ENCODE data around the gene SYNC. TPM values are rescaled to one million over a fixed set of nuclear protein-coding genes. Genes with fewer than 3 reads are reported as not detected.

SYNC gene
- total and polyA plus RNA-seq, 10 of the 15 experiments (the other 5 are each of a cell fraction or from before 2014, with no cell fraction given) = 0.04 to 0.12 (median 0.05) TPM; not detected in 7

DNA sequence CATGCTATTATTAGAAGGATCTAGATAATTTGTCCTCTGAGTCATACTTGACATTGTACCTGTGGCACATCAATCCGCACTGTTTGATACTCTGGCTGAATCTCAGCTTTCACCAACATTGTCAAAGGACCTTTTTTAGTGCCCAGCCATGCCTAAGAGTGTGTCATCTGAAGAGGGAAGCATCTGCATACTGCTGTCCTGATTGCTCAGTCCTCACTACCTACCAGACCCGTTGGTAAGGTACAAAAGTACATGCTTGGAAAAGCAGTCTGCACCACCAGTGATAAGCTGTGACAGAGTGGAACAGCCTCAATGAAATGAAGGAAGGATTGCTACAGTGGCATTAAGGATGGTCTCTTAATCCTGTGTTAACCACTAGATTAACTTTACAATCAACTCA, 17.1 kb downstream of the SYNC start:
- no peaks in the 10 kb centered on the region for H3K79me2 ChIP-seq (ENCODE audit: control insufficient read depth, insufficient read depth, low read length)
- no peak for FAIRE-seq

DNA sequence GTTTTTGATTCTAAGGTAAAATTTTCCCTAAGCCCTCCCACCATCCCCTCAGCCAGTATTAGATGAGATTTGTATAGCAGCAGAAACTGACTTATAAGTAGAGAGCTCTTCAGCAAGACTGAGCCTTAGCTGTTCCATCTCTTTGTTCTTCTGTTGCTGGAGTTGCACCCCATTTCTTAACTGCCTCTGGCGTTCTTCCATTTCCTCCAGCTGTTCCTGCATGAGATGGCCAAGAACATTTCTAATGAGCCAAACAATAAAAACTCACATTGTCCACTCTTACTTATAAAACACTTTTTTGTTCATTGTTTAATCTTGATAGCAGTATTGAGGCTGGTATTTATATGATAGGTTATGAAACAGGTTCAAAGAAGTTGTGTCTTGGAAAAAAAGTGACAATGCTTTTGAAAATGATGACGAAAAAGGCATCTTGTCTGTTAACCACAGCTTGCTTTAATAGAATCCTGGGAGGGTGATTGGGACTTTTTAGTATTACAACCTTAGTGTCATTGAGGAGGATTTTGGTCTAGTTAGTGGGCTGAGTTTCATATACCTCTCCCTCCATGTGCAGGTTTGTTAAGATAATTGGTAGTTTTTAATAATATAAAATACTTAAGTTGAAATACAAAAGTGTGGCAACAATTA, 18.3 kb downstream of the SYNC start:
- Histone ChIP-seq H3K4me3 (no peak overlapping the region), H2AFZ (ENCODE audit: control insufficient read depth, low read depth, low read length) (no peak overlapping the region), H3K4me2 (ENCODE audit: control insufficient read depth, insufficient read depth) (no peak overlapping the region), H3K4me1 (ENCODE audit: control insufficient read depth, insufficient read depth, low read length) (no peaks in the 10 kb centered on the region), H4K20me1 (ENCODE audit: control insufficient read depth, insufficient read depth) (no peaks in the 10 kb centered on the region), H3K79me2 (ENCODE audit: control insufficient read depth, insufficient read depth, low read length) (no peaks in the 10 kb centered on the region), H3K27me3 (replicated peaks in 1 of 2; ENCODE audit: control insufficient read depth in 2 of 2, insufficient read depth in 2 of 2, low read length in 1 of 2) (no peaks in the 10 kb centered on the region), H3K36me3 (ENCODE audit: control insufficient read depth in 2 of 2, insufficient read depth in 2 of 2, low read length in 1 of 2) (peaks cover 4 to 15% of the 10 kb centered on the region in 2 experiments), H3K9me3 (replicated peaks; ENCODE audit: control insufficient read depth, insufficient read depth, low read length) (no peaks in the 10 kb centered on the region), H3K27ac (ENCODE audit: control insufficient read depth, insufficient read depth) (no peak overlapping the region), H3K9ac (ENCODE audit: control insufficient read depth, insufficient read depth, low read length) (no peak overlapping the region)
- ChIA-PET RAD21 (ENCODE audit: unreplicated experiment) (interaction anchor here (1.5 kb wide), 1 partner anchor 28 kb away, joined by 4 read pairs; no protein-coding TSS in a partner anchor), CTCF (interaction anchor here (0.8 to 0.9 kb wide), 2 partner anchors 14 to 164 kb away, joined by 3 read pairs; no protein-coding TSS in a partner anchor), SMC1A (ENCODE audit: uncharacterized antibody, unreplicated experiment) (interaction anchor here (0.9 to 1.2 kb wide), 2 partner anchors 26 to 72 kb away, joined by 3 read pairs; no protein-coding TSS in a partner anchor), POLR2A (interaction anchor here (1.4 kb wide), 1 partner anchor 13 kb away, joined by 4 read pairs; no protein-coding TSS in a partner anchor)
- intact Hi-C loops (cut with micrococcal nuclease; ENCODE audit: unreplicated experiment) = no loop called here
- 0% methylated on average over 2 of the region's 2 CpGs for WGBS (ENCODE audit: insufficient coverage, insufficient replicate concordance, low lambda C conversion rate, missing lambda C conversion rate)
- DNase-seq (ENCODE audit: low read depth, low spot score) (no peak), FAIRE-seq (no peak), ATAC-seq (peak; percentile 40; the same call in 2 of the 3 replicates)
- in situ Hi-C loops (cut with MboI) = no loop called here
- no TSS peak for BruUV-seq (replicated peaks)
- peak; percentile 20; the same call in 1 of the 2 replicates for TF ChIP-seq RUNX3 (IDR thresholded peaks at IDR 0.05; ENCODE audit: low read length)
- TF ChIP-seq SMAD1 (IDR thresholded peaks at IDR 0.05; ENCODE audit: low read depth, partially characterized antibody) = no peak
- TF ChIP-seq, protein P1, sequence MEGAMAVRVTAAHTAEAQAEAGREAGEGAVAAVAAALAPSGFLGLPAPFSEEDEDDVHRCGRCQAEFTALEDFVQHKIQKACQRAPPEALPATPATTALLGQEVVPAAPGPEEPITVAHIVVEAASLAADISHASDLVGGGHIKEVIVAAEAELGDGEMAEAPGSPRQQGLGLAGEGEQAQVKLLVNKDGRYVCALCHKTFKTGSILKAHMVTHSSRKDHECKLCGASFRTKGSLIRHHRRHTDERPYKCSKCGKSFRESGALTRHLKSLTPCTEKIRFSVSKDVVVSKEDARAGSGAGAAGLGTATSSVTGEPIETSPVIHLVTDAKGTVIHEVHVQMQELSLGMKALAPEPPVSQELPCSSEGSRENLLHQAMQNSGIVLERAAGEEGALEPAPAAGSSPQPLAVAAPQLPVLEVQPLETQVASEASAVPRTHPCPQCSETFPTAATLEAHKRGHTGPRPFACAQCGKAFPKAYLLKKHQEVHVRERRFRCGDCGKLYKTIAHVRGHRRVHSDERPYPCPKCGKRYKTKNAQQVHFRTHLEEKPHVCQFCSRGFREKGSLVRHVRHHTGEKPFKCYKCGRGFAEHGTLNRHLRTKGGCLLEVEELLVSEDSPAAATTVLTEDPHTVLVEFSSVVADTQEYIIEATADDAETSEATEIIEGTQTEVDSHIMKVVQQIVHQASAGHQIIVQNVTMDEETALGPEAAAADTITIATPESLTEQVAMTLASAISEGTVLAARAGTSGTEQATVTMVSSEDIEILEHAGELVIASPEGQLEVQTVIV (IDR thresholded peaks at IDR 0.05; ENCODE audit: borderline replicate concordance, partially characterized antibody) = no peak
- no peak for TF ChIP-seq HDAC6 (IDR thresholded peaks at IDR 0.05; ENCODE audit: unreplicated experiment)
- TF ChIP-seq, protein P2, sequence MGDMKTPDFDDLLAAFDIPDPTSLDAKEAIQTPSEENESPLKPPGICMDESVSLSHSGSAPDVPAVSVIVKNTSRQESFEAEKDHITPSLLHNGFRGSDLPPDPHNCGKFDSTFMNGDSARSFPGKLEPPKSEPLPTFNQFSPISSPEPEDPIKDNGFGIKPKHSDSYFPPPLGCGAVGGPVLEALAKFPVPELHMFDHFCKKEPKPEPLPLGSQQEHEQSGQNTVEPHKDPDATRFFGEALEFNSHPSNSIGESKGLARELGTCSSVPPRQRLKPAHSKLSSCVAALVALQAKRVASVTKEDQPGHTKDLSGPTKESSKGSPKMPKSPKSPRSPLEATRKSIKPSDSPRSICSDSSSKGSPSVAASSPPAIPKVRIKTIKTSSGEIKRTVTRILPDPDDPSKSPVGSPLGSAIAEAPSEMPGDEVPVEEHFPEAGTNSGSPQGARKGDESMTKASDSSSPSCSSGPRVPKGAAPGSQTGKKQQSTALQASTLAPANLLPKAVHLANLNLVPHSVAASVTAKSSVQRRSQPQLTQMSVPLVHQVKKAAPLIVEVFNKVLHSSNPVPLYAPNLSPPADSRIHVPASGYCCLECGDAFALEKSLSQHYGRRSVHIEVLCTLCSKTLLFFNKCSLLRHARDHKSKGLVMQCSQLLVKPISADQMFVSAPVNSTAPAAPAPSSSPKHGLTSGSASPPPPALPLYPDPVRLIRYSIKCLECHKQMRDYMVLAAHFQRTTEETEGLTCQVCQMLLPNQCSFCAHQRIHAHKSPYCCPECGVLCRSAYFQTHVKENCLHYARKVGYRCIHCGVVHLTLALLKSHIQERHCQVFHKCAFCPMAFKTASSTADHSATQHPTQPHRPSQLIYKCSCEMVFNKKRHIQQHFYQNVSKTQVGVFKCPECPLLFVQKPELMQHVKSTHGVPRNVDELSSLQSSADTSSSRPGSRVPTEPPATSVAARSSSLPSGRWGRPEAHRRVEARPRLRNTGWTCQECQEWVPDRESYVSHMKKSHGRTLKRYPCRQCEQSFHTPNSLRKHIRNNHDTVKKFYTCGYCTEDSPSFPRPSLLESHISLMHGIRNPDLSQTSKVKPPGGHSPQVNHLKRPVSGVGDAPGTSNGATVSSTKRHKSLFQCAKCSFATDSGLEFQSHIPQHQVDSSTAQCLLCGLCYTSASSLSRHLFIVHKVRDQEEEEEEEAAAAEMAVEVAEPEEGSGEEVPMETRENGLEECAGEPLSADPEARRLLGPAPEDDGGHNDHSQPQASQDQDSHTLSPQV (IDR thresholded peaks at IDR 0.05) = no peak
- TF ChIP-seq CEBPB (IDR thresholded peaks at IDR 0.05; ENCODE audit: borderline replicate concordance in 1 of 2, low read depth in 2 of 2, low read length in 2 of 2) = no peak

More for the DNA sequence above, 17.1 kb downstream of the SYNC start:
- BruUV-seq (replicated peaks) = no TSS peak
- H3K4me3 ChIP-seq = no peak overlapping the region
- peaks cover 4 to 13% of the 10 kb centered on the region in 2 experiments for H3K36me3 ChIP-seq (ENCODE audit: control insufficient read depth in 2 of 2, insufficient read depth in 2 of 2, low read length in 1 of 2)
- ChIA-PET RAD21 (ENCODE audit: unreplicated experiment) (no interaction called here), SMC1A (ENCODE audit: uncharacterized antibody, unreplicated experiment) (no interaction called here), CTCF (interaction anchor here (0.9 kb wide), 1 partner anchor 165 kb away, joined by 3 read pairs; no protein-coding TSS in a partner anchor), POLR2A (no interaction called here)
- intact Hi-C loops (cut with micrococcal nuclease; ENCODE audit: unreplicated experiment) = no loop called here
- no peaks in the 10 kb centered on the region for H3K27me3 ChIP-seq (replicated peaks in 1 of 2; ENCODE audit: control insufficient read depth in 2 of 2, insufficient read depth in 2 of 2, low read length in 1 of 2)
- in situ Hi-C loops (cut with MboI) = no loop called here
- DNase-seq (ENCODE audit: low read depth, low spot score) (no peak), ATAC-seq (no peak)
- no peak overlapping the region for H3K9ac ChIP-seq (ENCODE audit: control insufficient read depth, insufficient read depth, low read length)
- no peak overlapping the region for H3K4me2 ChIP-seq (ENCODE audit: control insufficient read depth, insufficient read depth)
- no peaks in the 10 kb centered on the region for H3K9me3 ChIP-seq (replicated peaks; ENCODE audit: control insufficient read depth, insufficient read depth, low read length)
- H3K4me1 ChIP-seq (ENCODE audit: control insufficient read depth, insufficient read depth, low read length) = no peaks in the 10 kb centered on the region
- H2AFZ ChIP-seq (ENCODE audit: control insufficient read depth, low read depth, low read length) = no peak overlapping the region
- TF ChIP-seq POLR2A (IDR thresholded peaks at IDR 0.05; ENCODE audit: low read depth, low read length) = peak; percentile 31; the same call in 1 of the 2 replicates
- TF ChIP-seq, protein P3, sequence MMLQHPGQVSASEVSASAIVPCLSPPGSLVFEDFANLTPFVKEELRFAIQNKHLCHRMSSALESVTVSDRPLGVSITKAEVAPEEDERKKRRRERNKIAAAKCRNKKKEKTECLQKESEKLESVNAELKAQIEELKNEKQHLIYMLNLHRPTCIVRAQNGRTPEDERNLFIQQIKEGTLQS (IDR thresholded peaks at IDR 0.05; ENCODE audit: borderline replicate concordance, extremely low read depth, low read depth, low read length) = no peak
- no peak for TF ChIP-seq RCOR1 (conservative IDR thresholded peaks at IDR 0.05; ENCODE audit: low read depth, low read length)
- H4K20me1 ChIP-seq (ENCODE audit: control insufficient read depth, insufficient read depth) = no peaks in the 10 kb centered on the region
- WGBS (ENCODE audit: insufficient coverage, insufficient replicate concordance, low lambda C conversion rate, missing lambda C conversion rate) = 74% methylated on average over 2 of the region's 2 CpGs
- no peak overlapping the region for H3K27ac ChIP-seq (ENCODE audit: control insufficient read depth, insufficient read depth)

Measured in GM12878 (cell line).